HFFc6 (cell line): ENCODE measurements around the gene PDZRN3. TPM values are rescaled to one million over a fixed set of nuclear protein-coding genes. Genes with fewer than 3 reads are reported as not detected.
"Not testable (repeated sequence)": the region's sequence is repeated elsewhere in the genome, so short reads cannot be mapped to it uniquely, and the experiment has no call there.

ENCODE experiments used
- DNase-seq: peaks from one replicate; pipeline ENCODE4 v3.0.0-alpha.2; 2018
- H3K27ac Mint-ChIP-seq: 2 replicates; pipeline ENCODE4 v1.8.0; 2020; ENCODE audit warnings: mild to moderate bottlenecking, mixed read lengths
- H3K27me3 Mint-ChIP-seq: 2 replicates; pipeline ENCODE4 v1.8.0; 2021; ENCODE audit warnings: mild to moderate bottlenecking, moderate library complexity, mixed read lengths; ENCODE audit not compliant: insufficient read depth
- H3K36me3 Mint-ChIP-seq: 2 replicates; pipeline ENCODE4 v1.8.0; 2021; ENCODE audit warnings: low read depth, mixed read lengths
- H3K4me1 Mint-ChIP-seq: 2 replicates; pipeline ENCODE4 v1.8.0; 2020; ENCODE audit warnings: low read depth, mixed read lengths
- H3K4me3 Mint-ChIP-seq: 2 replicates; pipeline ENCODE4 v1.8.0; 2020; ENCODE audit warnings: mild to moderate bottlenecking, moderate library complexity, mixed read lengths
- H3K9me3 Mint-ChIP-seq: 2 replicates; pipeline ENCODE4 v1.8.0; 2020; ENCODE audit warnings: mild to moderate bottlenecking, mixed read lengths
- CTCF ChIP-seq: fragments of 200-600 bp; sonication (generic); IDR thresholded peaks from 2 replicates; pipeline ENCODE4 v1.5.0; 2021; ENCODE audit warnings: antibody characterized with exemption, mild to moderate bottlenecking
- total RNA-seq, 6 experiments: library from RNA; stranded (reverse); fragmentation: NEBNext Ultra II Directional; extraction: Animal tissue kit (Norgen Biotek cat#: 25700); gene quantifications; 2 replicates in 1 of 6; 3 replicates in 5 of 6; pipeline ENCODE4 v1.2.3, GENCODE V29; 2021

Gene PDZRN3
- total RNA-seq, 6 experiments from 2014 or later = 15.1 to 18.5 (median 16.7) TPM

- Mint-ChIP-seq H3K9me3 (no peaks in the 10 kb centered on the region), H3K27ac (no peak overlapping the region), H3K36me3 (no peaks in the 10 kb centered on the region), H3K4me3 (no peak overlapping the region), H3K4me1 (peaks cover 34% of the 10 kb centered on the region), H3K27me3 (no peaks in the 10 kb centered on the region)
- no peak for DNase-seq
- TF ChIP-seq CTCF = no peak
Measured at GRCh38 chr3:73465926-73466325, 158.8 kb downstream of the PDZRN3 start.

- not testable (repeated sequence) for H3K9me3 Mint-ChIP-seq, H3K27ac Mint-ChIP-seq, H3K4me3 Mint-ChIP-seq, H3K36me3 Mint-ChIP-seq, H3K27me3 Mint-ChIP-seq, DNase-seq
- peaks cover 42% of the 10 kb centered on the region for H3K4me1 Mint-ChIP-seq
Measured at GRCh38 chr3:73464126-73464525, 160.6 kb downstream of the PDZRN3 start.

- DNase-seq = peak; percentile 65
- Mint-ChIP-seq H3K4me3 (no peak overlapping the region; the same call in 1 of the 2 replicates), H3K9me3 (no peaks in the 10 kb centered on the region)
Measured at GRCh38 chr3:73461547-73461946, 163.2 kb downstream of the PDZRN3 start.

GRCh38 chr3:73459711-73460110 is 165.0 kb downstream of the PDZRN3 start:
- no peaks in the 10 kb centered on the region for H3K27me3 Mint-ChIP-seq
- H3K4me1 Mint-ChIP-seq = peaks cover 52% of the 10 kb centered on the region

More at GRCh38 chr3:73461547-73461946, 163.2 kb downstream of the PDZRN3 start:
- no peak for TF ChIP-seq CTCF
- peak overlapping the region; percentile 72 for H3K27ac Mint-ChIP-seq
- H3K4me1 Mint-ChIP-seq = peaks cover 42% of the 10 kb centered on the region
- H3K27me3 Mint-ChIP-seq = no peaks in the 10 kb centered on the region
- H3K36me3 Mint-ChIP-seq = peaks cover 3% of the 10 kb centered on the region; the same call in 1 of the 2 replicates

GRCh38 chr3:73453666-73454065 is 171.1 kb downstream of the PDZRN3 start:
- TF ChIP-seq CTCF = no peak
- H3K27ac Mint-ChIP-seq = no peak overlapping the region
- peaks cover 3% of the 10 kb centered on the region; the same call in 1 of the 2 replicates for H3K36me3 Mint-ChIP-seq
- DNase-seq = no peak
- H3K4me3 Mint-ChIP-seq = no peak overlapping the region
- no peaks in the 10 kb centered on the region for H3K27me3 Mint-ChIP-seq
- H3K4me1 Mint-ChIP-seq = peaks cover 28% of the 10 kb centered on the region
- H3K9me3 Mint-ChIP-seq = no peaks in the 10 kb centered on the region

More at GRCh38 chr3:73459711-73460110, 165.0 kb downstream of the PDZRN3 start:
- DNase-seq = no peak
- H3K4me3 Mint-ChIP-seq = no peak overlapping the region
- peaks cover 3% of the 10 kb centered on the region; the same call in 1 of the 2 replicates for H3K36me3 Mint-ChIP-seq
- H3K9me3 Mint-ChIP-seq = no peaks in the 10 kb centered on the region
- no peak overlapping the region; the same call in 1 of the 2 replicates for H3K27ac Mint-ChIP-seq
- TF ChIP-seq CTCF = no peak

- no peak overlapping the region for H3K4me3 Mint-ChIP-seq
- no peak overlapping the region for H3K27ac Mint-ChIP-seq
- H3K4me1 Mint-ChIP-seq = peaks cover 28% of the 10 kb centered on the region
- no peaks in the 10 kb centered on the region for H3K9me3 Mint-ChIP-seq
- no peak for TF ChIP-seq CTCF
- H3K27me3 Mint-ChIP-seq = no peaks in the 10 kb centered on the region
- DNase-seq = no peak
- peaks cover 3% of the 10 kb centered on the region; the same call in 1 of the 2 replicates for H3K36me3 Mint-ChIP-seq
Measured at GRCh38 chr3:73452729-73453128, 172.0 kb downstream of the PDZRN3 start.
